ENCODE data around the gene NAT9. TPM values are rescaled to one million over a fixed set of nuclear protein-coding genes. Genes with fewer than 3 reads are reported as not detected.

Gene NAT9
- total and polyA plus RNA-seq, 2 donors (not counting 1 experiment from before 2014, with no cell fraction given), result 66.6 to 73.6 TPM

GRCh38 chr17:74786431-74787055 is 10.4 kb upstream of the NAT9 start:
- Mint-ChIP-seq H3K27me3 (no peaks in the 10 kb centered on the region), H3K27ac (peak overlapping the region; percentile 37), H3K4me1 (peaks cover 47% of the 10 kb centered on the region), H3K9me3 (ENCODE audit: insufficient read depth) (no peaks in the 10 kb centered on the region), H3K4me3 (peak overlapping the region; percentile 4)
- Histone ChIP-seq H2AFZ (ENCODE audit: insufficient read depth, low read depth, low read length, poor library complexity, severe bottlenecking) (no peak overlapping the region), H3K79me2 (ENCODE audit: control insufficient read depth, insufficient read depth, low read length) (peaks cover 25% of the 10 kb centered on the region), H3K4me1 (ENCODE audit: control insufficient read depth in 2 of 2, insufficient read depth in 2 of 2, low read length in 2 of 2) (peaks cover 17 to 43% of the 10 kb centered on the region in 2 donors), H3K27me3 (replicated peaks in 1 of 4; ENCODE audit: control extremely low read depth in 1 of 4, control insufficient read depth in 3 of 4, insufficient read depth in 4 of 4, low read length in 3 of 4) (no peaks in the 10 kb centered on the region), H3K36me3 (replicated peaks in 1 of 2; ENCODE audit: control extremely low read depth in 1 of 2, control insufficient read depth in 1 of 2, extremely low read depth in 1 of 2, insufficient read depth in 2 of 2, low read length in 1 of 2) (peaks cover 0 to 12% of the 10 kb centered on the region in 2 experiments), H3K9me3 (ENCODE audit: control extremely low read depth in 1 of 3, control insufficient read depth in 2 of 3, insufficient read depth in 1 of 3, low read length in 2 of 3) (no peaks in the 10 kb centered on the region), H3K4me2 (replicated peaks; ENCODE audit: low read depth, low read length, poor library complexity, severe bottlenecking) (no peak overlapping the region), H4K20me1 (ENCODE audit: control insufficient read depth, insufficient read depth, low read length, poor library complexity, severe bottlenecking) (peaks cover 14% of the 10 kb centered on the region), H3K4me3 (ENCODE audit: control extremely low read depth in 1 of 5, extremely low read depth in 1 of 5, insufficient read depth in 1 of 5, low read depth in 2 of 5, low read length in 4 of 5) (no peak overlapping the region), H3K9ac (ENCODE audit: low read length) (no peak overlapping the region), H3K27ac (ENCODE audit: low read length in 2 of 2) (no peak overlapping the region)
- ChIA-PET CTCF (interaction anchor here (1.1 to 1.4 kb wide), 2 partner anchors 78 to 129 kb away, joined by 3 to 5 read pairs; no protein-coding TSS in a partner anchor), POLR2A (no interaction called here)
- TF ChIP-seq CTCF (IDR thresholded peaks at IDR 0.05), result no peak
- no peak for TF ChIP-seq EZH2 (IDR thresholded peaks at IDR 0.05; ENCODE audit: borderline replicate concordance, insufficient read depth, low read depth, low read length, poor library complexity, severe bottlenecking)
- no peak for DNase-seq
- intact Hi-C loops (cut with micrococcal nuclease), result no loop called here
- WGBS (ENCODE audit: insufficient coverage), result 74% methylated on average over 16 of the region's 16 CpGs
- ATAC-seq (ENCODE audit: low read depth), result no peak

- Histone ChIP-seq H3K27me3 (replicated peaks in 1 of 4; ENCODE audit: control extremely low read depth in 1 of 4, control insufficient read depth in 3 of 4, insufficient read depth in 4 of 4, low read length in 3 of 4) (no peaks in the 10 kb centered on the region), H3K79me2 (ENCODE audit: control insufficient read depth, insufficient read depth, low read length) (peaks cover 25% of the 10 kb centered on the region), H3K4me1 (ENCODE audit: control insufficient read depth in 2 of 2, insufficient read depth in 2 of 2, low read length in 2 of 2) (peaks cover 17 to 43% of the 10 kb centered on the region in 2 donors), H4K20me1 (ENCODE audit: control insufficient read depth, insufficient read depth, low read length, poor library complexity, severe bottlenecking) (peaks cover 20% of the 10 kb centered on the region), H3K4me2 (replicated peaks; ENCODE audit: low read depth, low read length, poor library complexity, severe bottlenecking) (no peak overlapping the region), H3K27ac (ENCODE audit: low read length in 2 of 2) (no peak overlapping the region), H3K9ac (ENCODE audit: low read length) (no peak overlapping the region), H3K36me3 (replicated peaks in 1 of 2; ENCODE audit: control extremely low read depth in 1 of 2, control insufficient read depth in 1 of 2, extremely low read depth in 1 of 2, insufficient read depth in 2 of 2, low read length in 1 of 2) (peaks cover 0 to 12% of the 10 kb centered on the region in 2 experiments), H3K4me3 (ENCODE audit: control extremely low read depth in 1 of 5, extremely low read depth in 1 of 5, insufficient read depth in 1 of 5, low read depth in 2 of 5, low read length in 4 of 5) (no peak overlapping the region), H3K9me3 (ENCODE audit: control extremely low read depth in 1 of 3, control insufficient read depth in 2 of 3, insufficient read depth in 1 of 3, low read length in 2 of 3) (no peaks in the 10 kb centered on the region), H2AFZ (ENCODE audit: insufficient read depth, low read depth, low read length, poor library complexity, severe bottlenecking) (no peak overlapping the region)
- Mint-ChIP-seq H3K4me1 (peaks cover 45% of the 10 kb centered on the region), H3K9me3 (ENCODE audit: insufficient read depth) (no peaks in the 10 kb centered on the region), H3K27ac (peak overlapping the region; percentile 37), H3K27me3 (no peaks in the 10 kb centered on the region), H3K4me3 (no peak overlapping the region)
- TF ChIP-seq EZH2 (IDR thresholded peaks at IDR 0.05; ENCODE audit: borderline replicate concordance, insufficient read depth, low read depth, low read length, poor library complexity, severe bottlenecking), result no peak
- TF ChIP-seq CTCF (IDR thresholded peaks at IDR 0.05), result no peak
- CTCF ChIA-PET, result interaction anchor here (1.1 to 1.4 kb wide), 2 partner anchors 79 to 129 kb away, joined by 3 to 5 read pairs; no protein-coding TSS in a partner anchor
- POLR2A ChIA-PET, result no interaction called here
- no peak for DNase-seq
- no peak for ATAC-seq (ENCODE audit: low read depth)
- WGBS (ENCODE audit: insufficient coverage), result 78% methylated on average over 8 of the region's 9 CpGs
- intact Hi-C loops (cut with micrococcal nuclease), result no loop called here
Measured at GRCh38 chr17:74785981-74786360, 9.8 kb upstream of the NAT9 start.

Measured in B cell (primary cell).